DOHH2 (cell line): ENCODE measurements around the gene CERS5.

Experiments
- CTCF ChIP-seq: fragments of 200-600 bp; sonication (generic); IDR thresholded peaks from one replicate; pipeline ENCODE4 v1.5.1; 2014; ENCODE audit warnings: antibody characterized with exemption, mild to moderate bottlenecking, low read depth, low read length; ENCODE audit not compliant: poor library complexity, severe bottlenecking
- EZH2phosphoT487 ChIP-seq: fragments of 200-600 bp; sonication (generic); IDR thresholded peaks from 2 replicates; pipeline ENCODE4 v1.6.1; 2017; ENCODE audit warnings: borderline replicate concordance, mild to moderate bottlenecking, antibody characterized with exemption, low read length, moderate library complexity, mixed read lengths

- TF ChIP-seq CTCF (no peak), EZH2phosphoT487 (no peak)
Measured at GRCh38 chr12:50129290-50129689, 37.9 kb downstream of the CERS5 start.
